Prostate gland (tissue), 2 donors: Measurements from ENCODE around the gene PLEKHA7.

Source experiments
- POLR2A ChIP-seq: fragments of 450-650 bp; IDR thresholded peaks from one replicate; pipeline ENCODE4 v1.6.1; 2016; ENCODE audit warnings: antibody characterized with exemption, mild to moderate bottlenecking
- TF ChIP-seq, protein P1 (sequence below), 4 experiments: fragments of 200-600 bp in 2 of 4; fragments of 450-650 bp in 2 of 4; sonication (generic) in 2 of 4; IDR thresholded peaks; 1 replicate in 3 of 4; 2 replicates in 1 of 4; pipeline ENCODE4 v1.5.1; 2016 to 2019; ENCODE audit warnings: antibody characterized with exemption in 4 of 4, mild to moderate bottlenecking in 2 of 4, moderate library complexity in 2 of 4

DNA sequence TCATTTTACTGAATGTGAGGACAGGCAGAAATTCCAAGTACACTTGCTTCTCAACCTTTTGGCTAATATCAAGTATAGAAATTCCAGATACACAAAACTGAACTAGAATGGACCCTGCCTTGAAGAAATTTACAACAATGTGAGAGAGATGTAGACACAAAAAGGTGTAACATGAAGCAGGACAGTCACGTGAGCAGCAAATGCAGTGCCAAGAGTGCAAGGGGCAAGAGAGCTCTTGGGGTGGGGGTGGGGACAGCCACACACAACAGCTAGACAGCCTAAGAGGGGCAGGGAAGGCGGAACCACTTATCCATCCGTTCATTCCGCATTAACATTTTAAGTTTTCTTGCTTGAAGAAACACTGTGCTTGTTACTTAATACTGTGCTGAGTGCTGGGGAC, 28.9 kb downstream of the PLEKHA7 start:
- TF ChIP-seq, protein P1, sequence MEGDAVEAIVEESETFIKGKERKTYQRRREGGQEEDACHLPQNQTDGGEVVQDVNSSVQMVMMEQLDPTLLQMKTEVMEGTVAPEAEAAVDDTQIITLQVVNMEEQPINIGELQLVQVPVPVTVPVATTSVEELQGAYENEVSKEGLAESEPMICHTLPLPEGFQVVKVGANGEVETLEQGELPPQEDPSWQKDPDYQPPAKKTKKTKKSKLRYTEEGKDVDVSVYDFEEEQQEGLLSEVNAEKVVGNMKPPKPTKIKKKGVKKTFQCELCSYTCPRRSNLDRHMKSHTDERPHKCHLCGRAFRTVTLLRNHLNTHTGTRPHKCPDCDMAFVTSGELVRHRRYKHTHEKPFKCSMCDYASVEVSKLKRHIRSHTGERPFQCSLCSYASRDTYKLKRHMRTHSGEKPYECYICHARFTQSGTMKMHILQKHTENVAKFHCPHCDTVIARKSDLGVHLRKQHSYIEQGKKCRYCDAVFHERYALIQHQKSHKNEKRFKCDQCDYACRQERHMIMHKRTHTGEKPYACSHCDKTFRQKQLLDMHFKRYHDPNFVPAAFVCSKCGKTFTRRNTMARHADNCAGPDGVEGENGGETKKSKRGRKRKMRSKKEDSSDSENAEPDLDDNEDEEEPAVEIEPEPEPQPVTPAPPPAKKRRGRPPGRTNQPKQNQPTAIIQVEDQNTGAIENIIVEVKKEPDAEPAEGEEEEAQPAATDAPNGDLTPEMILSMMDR (IDR thresholded peaks at IDR 0.05): no peak
- TF ChIP-seq POLR2A: no peak
